Natural killer cell (primary cell): ENCODE measurements around the gene ITGA3. TPM values are rescaled to one million over a fixed set of nuclear protein-coding genes. Genes with fewer than 3 reads are reported as not detected.
A peak's percentile ranks its signal among the peaks of the same experiment; 100 is the strongest.

Experiments used
- ATAC-seq, 3 donors: fragments of 150-1000 bp in 2 of 3; fragments of 200-7000 bp in 1 of 3; cut with Tn5 transposase; 1 replicate in 1 of 3; 2 replicates in 2 of 3; pipeline ENCODE4 v1.10.0; 2021; ENCODE audit warnings: mild to moderate bottlenecking in 2 of 3, moderate library complexity in 2 of 3
- DNase-seq, 2 donors: peaks; one replicate each; pipeline versions ENCODE4 v3.0.0 to v3.0.0-alpha.2; 2013 to 2021; ENCODE audit warnings: mixed read lengths in 1 of 2
- H3K27ac ChIP-seq: one replicate; pipeline ENCODE4 v1.5.1; 2013; ENCODE audit warnings: mild to moderate bottlenecking, low read length
- H3K27me3 ChIP-seq: one replicate; pipeline ENCODE4 v1.6.1; 2013; ENCODE audit warnings: low read length; ENCODE audit not compliant: control insufficient read depth, insufficient read depth
- H3K36me3 ChIP-seq: one replicate; pipeline ENCODE4 v1.6.1; 2013; ENCODE audit warnings: low read length; ENCODE audit not compliant: control insufficient read depth, insufficient read depth
- H3K4me1 ChIP-seq: one replicate; pipeline ENCODE4 v1.6.1; 2013; ENCODE audit warnings: low read length; ENCODE audit not compliant: control insufficient read depth, insufficient read depth
- H3K4me3 ChIP-seq: one replicate; pipeline ENCODE4 v1.5.1; 2013; ENCODE audit warnings: low read length
- H3K9me3 ChIP-seq: one replicate; pipeline ENCODE4 v1.6.1; 2013; ENCODE audit warnings: low read length; ENCODE audit not compliant: control insufficient read depth, insufficient read depth
- H3K27ac Mint-ChIP-seq, 2 donors: one replicate each; pipeline ENCODE4 v1.8.0; 2022; ENCODE audit warnings: mild to moderate bottlenecking in 2 of 2, mixed read lengths in 2 of 2, moderate library complexity in 1 of 2
- H3K27me3 Mint-ChIP-seq, 2 donors: one replicate each; pipeline ENCODE4 v1.8.0; 2022; ENCODE audit warnings: low read depth in 2 of 2, mixed read lengths in 2 of 2
- H3K36me3 Mint-ChIP-seq: one replicate; pipeline ENCODE4 v1.8.0; 2022; ENCODE audit warnings: mixed read lengths
- H3K4me1 Mint-ChIP-seq, 2 donors: one replicate each; pipeline ENCODE4 v1.8.0; 2022; ENCODE audit warnings: mixed read lengths in 2 of 2
- H3K4me3 Mint-ChIP-seq: one replicate; pipeline ENCODE4 v1.8.0; 2022; ENCODE audit warnings: mild to moderate bottlenecking, moderate library complexity, mixed read lengths
- H3K9me3 Mint-ChIP-seq, 2 donors: one replicate each; pipeline ENCODE4 v1.8.0; 2022; ENCODE audit warnings: mixed read lengths in 2 of 2
- WGBS: methylation state at CpG from one replicate; pipeline ENCODE4 v1.1.7; 2013; ENCODE audit warnings: missing lambda C conversion rate; ENCODE audit not compliant: insufficient coverage; 5-methylcytosine and 5-hydroxymethylcytosine counted together
- intact Hi-C: fragments of 100-400 bp; cut with micrococcal nuclease; formaldehyde crosslinking; loops from one replicate; pipeline ENCODE4 v1.14.2; 2022
- total RNA-seq, 4 donors: library from RNA; stranded (reverse); fragments of 120-200 nt in 1 of 4; gene quantifications; one replicate each; pipeline versions ENCODE4 v1.2.3 to v1.2.4, GENCODE V29; 2013 to 2022
- TF ChIP-seq, protein P1 (sequence below): fragments of 200-600 bp; IDR thresholded peaks from one replicate; pipeline ENCODE4 v1.8.0; 2022; ENCODE audit warnings: antibody characterized with exemption

ITGA3 gene
- total RNA-seq, 3 donors from 2014 or later (not counting 1 experiment from before 2014, with no cell fraction given) = 0.47 to 2.8 (median 1.4) TPM

- Histone ChIP-seq H3K4me1 (peaks cover 10% of the 10 kb centered on the region), H3K36me3 (no peaks in the 10 kb centered on the region), H3K27ac (no peak overlapping the region), H3K27me3 (peaks cover 8% of the 10 kb centered on the region), H3K9me3 (no peaks in the 10 kb centered on the region), H3K4me3 (no peak overlapping the region)
- peak in 2 of 3 donors; percentile 15 to 37 for ATAC-seq
- WGBS = 80% methylated on average over 4 of the region's 8 CpGs
- Mint-ChIP-seq H3K27me3 (peaks cover 26 to 27% of the 10 kb centered on the region in 2 donors), H3K4me1 (peaks cover 0 to 13% of the 10 kb centered on the region in 2 donors), H3K4me3 (no peak overlapping the region), H3K27ac (no peak overlapping the region), H3K9me3 (no peaks in the 10 kb centered on the region), H3K36me3 (no peaks in the 10 kb centered on the region)
- TF ChIP-seq, protein P1, sequence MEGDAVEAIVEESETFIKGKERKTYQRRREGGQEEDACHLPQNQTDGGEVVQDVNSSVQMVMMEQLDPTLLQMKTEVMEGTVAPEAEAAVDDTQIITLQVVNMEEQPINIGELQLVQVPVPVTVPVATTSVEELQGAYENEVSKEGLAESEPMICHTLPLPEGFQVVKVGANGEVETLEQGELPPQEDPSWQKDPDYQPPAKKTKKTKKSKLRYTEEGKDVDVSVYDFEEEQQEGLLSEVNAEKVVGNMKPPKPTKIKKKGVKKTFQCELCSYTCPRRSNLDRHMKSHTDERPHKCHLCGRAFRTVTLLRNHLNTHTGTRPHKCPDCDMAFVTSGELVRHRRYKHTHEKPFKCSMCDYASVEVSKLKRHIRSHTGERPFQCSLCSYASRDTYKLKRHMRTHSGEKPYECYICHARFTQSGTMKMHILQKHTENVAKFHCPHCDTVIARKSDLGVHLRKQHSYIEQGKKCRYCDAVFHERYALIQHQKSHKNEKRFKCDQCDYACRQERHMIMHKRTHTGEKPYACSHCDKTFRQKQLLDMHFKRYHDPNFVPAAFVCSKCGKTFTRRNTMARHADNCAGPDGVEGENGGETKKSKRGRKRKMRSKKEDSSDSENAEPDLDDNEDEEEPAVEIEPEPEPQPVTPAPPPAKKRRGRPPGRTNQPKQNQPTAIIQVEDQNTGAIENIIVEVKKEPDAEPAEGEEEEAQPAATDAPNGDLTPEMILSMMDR = no peak
- peak in 1 of 2 donors; percentile 26 for DNase-seq
- intact Hi-C loops = no loop called here
Measured at GRCh38 chr17:50023520-50023919, 32.4 kb upstream of the ITGA3 start.

GRCh38 chr17:50024808-50025207 is 31.1 kb upstream of the ITGA3 start:
- peaks cover 10% of the 10 kb centered on the region for H3K27me3 ChIP-seq
- ATAC-seq (peak in 1 of 3 donors; percentile 6), DNase-seq (no peak)
- Mint-ChIP-seq H3K36me3 (no peaks in the 10 kb centered on the region), H3K4me1 (peaks cover 0 to 20% of the 10 kb centered on the region in 2 donors), H3K27ac (no peak overlapping the region), H3K4me3 (no peak overlapping the region), H3K9me3 (no peaks in the 10 kb centered on the region), H3K27me3 (peaks cover 34% of the 10 kb centered on the region in 2 donors)
- H3K4me3 ChIP-seq = no peak overlapping the region
- TF ChIP-seq, protein P1 = no peak
- H3K9me3 ChIP-seq = no peaks in the 10 kb centered on the region
- H3K36me3 ChIP-seq = no peaks in the 10 kb centered on the region
- H3K4me1 ChIP-seq = peaks cover 10% of the 10 kb centered on the region
- WGBS = 46% methylated on average over 7 of the region's 7 CpGs
- no peak overlapping the region for H3K27ac ChIP-seq
- intact Hi-C loops = no loop called here

DNA sequence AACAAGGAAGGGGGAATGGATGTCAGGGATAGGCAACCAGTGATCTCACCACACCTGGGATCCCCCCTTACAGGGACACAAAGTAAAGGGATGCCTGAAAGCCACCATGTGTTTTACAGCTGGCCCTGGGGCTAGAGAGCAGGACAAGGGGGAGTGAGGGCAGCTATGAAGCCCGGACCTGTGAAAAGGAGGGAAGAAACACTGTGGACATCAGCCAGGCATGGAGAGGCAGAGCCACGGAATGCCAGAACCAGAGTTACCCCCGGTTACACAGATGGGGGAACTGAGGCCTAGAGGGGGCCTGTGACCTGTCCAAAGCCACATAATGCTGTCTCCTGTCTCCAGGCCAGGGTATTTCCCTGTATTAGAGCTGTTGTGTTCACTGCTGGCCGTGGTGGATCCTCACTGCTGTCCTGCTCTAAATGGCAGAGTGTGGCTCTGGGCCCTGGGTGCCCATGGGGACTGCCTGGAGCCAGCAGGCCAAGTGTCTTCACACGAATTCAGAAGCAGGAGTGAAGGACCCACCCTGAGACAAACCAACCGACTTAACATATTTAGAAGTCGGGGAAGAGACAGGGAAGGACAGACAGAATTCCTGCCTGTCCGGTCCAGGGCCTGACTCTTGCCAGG is 29.7 kb upstream of the ITGA3 start:
- TF ChIP-seq, protein P1 = no peak
- H3K36me3 ChIP-seq = no peaks in the 10 kb centered on the region
- H3K27ac ChIP-seq = no peak overlapping the region
- 79% methylated on average over 8 of the region's 8 CpGs for WGBS
- Mint-ChIP-seq H3K4me3 (no peak overlapping the region), H3K36me3 (no peaks in the 10 kb centered on the region), H3K27me3 (peaks cover 32 to 37% of the 10 kb centered on the region in 2 donors), H3K9me3 (no peaks in the 10 kb centered on the region), H3K4me1 (peaks cover 0 to 20% of the 10 kb centered on the region in 2 donors), H3K27ac (no peak overlapping the region)
- H3K27me3 ChIP-seq = peaks cover 10% of the 10 kb centered on the region
- H3K9me3 ChIP-seq = no peaks in the 10 kb centered on the region
- H3K4me3 ChIP-seq = no peak overlapping the region
- H3K4me1 ChIP-seq = peaks cover 10% of the 10 kb centered on the region
- intact Hi-C loops = loop anchor here (1.0 kb wide), 1 partner anchor 61 kb away; no protein-coding TSS in a partner anchor
- DNase-seq (no peak), ATAC-seq (no peak)

DNA sequence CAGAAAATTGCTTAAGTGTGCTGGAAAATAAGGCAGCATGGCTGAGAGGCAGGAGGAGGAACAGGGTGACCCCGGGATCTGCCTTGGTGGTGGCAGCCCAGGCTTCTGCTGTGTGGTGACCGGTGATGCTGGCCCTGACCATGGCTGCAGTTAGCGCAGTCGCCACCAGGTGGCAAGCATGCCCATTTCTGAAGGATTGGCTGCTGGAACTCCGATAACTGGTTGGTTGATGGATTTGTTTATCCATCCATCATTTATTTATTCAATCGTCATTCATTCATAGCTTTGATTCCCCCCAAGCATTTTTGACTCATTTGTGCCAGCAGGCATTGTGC is 29.1 kb upstream of the ITGA3 start:
- peaks cover 10% of the 10 kb centered on the region for H3K27me3 ChIP-seq
- peaks cover 0 to 20% of the 10 kb centered on the region in 2 donors for H3K4me1 Mint-ChIP-seq
- no peak overlapping the region for H3K4me3 ChIP-seq
- peak; percentile 60 to 84 (median 71) for ATAC-seq
- TF ChIP-seq, protein P1 = peak; percentile 90
- peaks cover 10% of the 10 kb centered on the region for H3K4me1 ChIP-seq
- no peak overlapping the region for H3K4me3 Mint-ChIP-seq
- intact Hi-C loops = loop anchor here (1.0 kb wide), 1 partner anchor 60 kb away; no protein-coding TSS in a partner anchor
- DNase-seq = peak; percentile 78 to 87
- H3K27ac Mint-ChIP-seq = no peak overlapping the region
- H3K36me3 Mint-ChIP-seq = no peaks in the 10 kb centered on the region
- H3K36me3 ChIP-seq = no peaks in the 10 kb centered on the region
- H3K9me3 Mint-ChIP-seq = no peaks in the 10 kb centered on the region
- no peaks in the 10 kb centered on the region for H3K9me3 ChIP-seq
- H3K27ac ChIP-seq = no peak overlapping the region
- 2% methylated on average over 4 of the region's 6 CpGs for WGBS
- H3K27me3 Mint-ChIP-seq = peaks cover 26 to 30% of the 10 kb centered on the region in 2 donors
